ENCODE data around the gene ENO2.
A peak's percentile ranks its signal among the peaks of the same experiment; 100 is the strongest.

ENO2 gene

DNA sequence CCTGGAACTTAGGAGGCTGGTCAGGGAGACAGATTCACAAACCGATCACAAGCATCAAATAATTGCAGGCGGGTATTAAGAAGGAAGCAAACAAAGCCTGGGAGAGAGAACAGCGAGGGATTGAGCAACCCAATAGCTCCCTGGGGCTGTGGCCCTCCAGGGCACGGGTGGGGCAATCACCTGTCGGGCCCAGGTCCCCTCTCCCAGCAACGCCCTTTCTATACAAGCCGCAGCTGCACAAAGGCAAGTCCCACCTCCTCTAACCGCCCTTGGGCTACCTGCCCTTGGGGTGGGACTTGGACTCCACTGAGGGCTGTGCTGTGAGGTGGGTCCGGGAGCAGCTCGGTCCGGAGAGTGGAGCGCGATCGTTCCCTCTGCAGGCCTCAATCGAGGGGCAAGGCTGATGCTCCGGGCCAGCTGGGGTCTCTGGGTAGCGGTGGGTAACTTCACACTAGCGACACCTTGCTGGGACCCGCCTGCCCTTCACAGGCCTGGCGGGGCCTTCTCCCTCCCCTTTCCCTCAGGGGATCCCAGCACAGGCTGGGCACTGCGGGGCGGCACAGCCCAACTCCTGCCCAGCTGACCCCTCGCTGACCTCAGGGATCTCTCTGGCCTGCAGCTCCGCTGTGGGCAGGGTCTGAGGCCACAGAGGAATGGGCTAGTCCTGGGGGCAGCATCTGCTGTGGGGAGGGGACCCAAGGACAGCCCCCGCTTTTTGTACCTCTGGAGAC, 48.1 kb downstream of the ENO2 start:
- TF ChIP-seq, protein P1, sequence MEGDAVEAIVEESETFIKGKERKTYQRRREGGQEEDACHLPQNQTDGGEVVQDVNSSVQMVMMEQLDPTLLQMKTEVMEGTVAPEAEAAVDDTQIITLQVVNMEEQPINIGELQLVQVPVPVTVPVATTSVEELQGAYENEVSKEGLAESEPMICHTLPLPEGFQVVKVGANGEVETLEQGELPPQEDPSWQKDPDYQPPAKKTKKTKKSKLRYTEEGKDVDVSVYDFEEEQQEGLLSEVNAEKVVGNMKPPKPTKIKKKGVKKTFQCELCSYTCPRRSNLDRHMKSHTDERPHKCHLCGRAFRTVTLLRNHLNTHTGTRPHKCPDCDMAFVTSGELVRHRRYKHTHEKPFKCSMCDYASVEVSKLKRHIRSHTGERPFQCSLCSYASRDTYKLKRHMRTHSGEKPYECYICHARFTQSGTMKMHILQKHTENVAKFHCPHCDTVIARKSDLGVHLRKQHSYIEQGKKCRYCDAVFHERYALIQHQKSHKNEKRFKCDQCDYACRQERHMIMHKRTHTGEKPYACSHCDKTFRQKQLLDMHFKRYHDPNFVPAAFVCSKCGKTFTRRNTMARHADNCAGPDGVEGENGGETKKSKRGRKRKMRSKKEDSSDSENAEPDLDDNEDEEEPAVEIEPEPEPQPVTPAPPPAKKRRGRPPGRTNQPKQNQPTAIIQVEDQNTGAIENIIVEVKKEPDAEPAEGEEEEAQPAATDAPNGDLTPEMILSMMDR (IDR thresholded peaks at IDR 0.05; ENCODE audit: low read depth, low read length) = no peak
- no peak for DNase-seq (ENCODE audit: low read depth in 2 of 2)
- no peak overlapping the region for H3K4me3 ChIP-seq (replicated peaks in 1 of 2; ENCODE audit: low read depth in 2 of 2, low read length in 2 of 2)

DNA sequence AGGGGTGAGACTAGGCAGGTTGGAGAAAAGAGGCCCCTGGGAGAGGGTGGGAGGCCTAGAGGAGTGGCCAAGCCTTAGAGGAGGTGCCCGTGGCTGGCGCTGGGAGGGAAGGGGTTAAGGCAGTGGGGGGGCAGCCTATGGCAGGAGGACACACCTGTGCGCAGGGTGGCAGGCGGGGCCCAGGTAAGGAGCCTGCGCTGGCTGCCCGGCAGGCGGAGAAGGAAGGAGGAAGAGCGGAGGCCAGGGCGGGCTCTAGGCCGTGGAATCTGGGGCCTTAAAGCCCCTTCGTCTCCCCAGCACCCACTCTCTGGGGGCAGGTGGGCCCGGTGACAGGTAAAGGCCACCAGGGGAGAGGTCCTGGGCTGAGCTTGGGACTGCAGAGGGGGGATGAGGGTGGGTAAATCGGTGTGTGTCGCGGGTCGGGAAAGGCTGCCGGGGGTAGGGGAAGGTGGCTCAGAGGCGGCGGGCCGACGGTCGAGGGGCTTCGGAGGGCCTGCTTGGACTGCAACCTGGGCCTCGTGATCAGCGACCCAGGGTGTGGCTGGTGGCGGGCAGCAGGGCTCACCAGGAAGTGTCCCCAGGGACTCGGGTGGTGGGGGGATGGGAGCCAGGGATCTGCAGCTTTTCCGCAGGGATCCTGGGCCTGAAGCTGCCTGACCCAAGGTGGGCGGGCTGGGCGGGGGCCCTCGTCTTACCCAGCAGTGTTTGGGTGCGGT, 48.8 kb downstream of the ENO2 start:
- no peak for DNase-seq (ENCODE audit: low read depth in 2 of 2)
- H3K4me3 ChIP-seq (replicated peaks in 1 of 2; ENCODE audit: low read depth in 2 of 2, low read length in 2 of 2) = no peak overlapping the region
- TF ChIP-seq, protein P1 (IDR thresholded peaks at IDR 0.05; ENCODE audit: low read depth, low read length) = no peak

DNA sequence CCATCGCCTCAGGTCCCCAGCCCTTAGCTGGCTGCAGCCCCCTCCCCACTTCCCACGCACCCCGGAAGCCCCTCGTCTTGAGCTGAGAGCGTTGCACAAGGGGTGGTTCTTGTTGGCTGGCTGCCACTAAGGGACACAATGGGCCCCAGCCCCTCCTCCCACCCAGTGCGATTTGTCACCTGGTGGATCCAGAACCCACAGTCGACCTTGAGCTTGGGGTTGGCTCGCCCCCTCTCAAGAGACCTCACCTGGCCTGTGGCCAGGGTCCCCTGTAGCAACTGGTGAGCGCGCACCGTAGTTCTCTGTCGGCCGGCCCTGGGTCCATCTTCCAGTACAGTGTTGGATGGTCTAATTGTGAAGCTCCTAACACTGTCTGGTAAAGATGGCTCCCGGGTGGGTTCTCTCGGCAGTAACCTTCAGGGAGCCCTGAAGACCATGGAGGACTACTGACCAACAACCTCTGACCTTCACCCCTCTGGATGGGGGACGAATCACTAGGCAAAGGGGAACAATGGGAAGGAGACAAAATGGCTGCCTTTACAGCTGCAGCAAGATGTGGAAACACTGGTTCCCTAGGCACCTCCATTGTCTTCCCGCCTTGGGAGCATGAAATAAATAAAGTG, 49.5 kb downstream of the ENO2 start:
- TF ChIP-seq, protein P1 (IDR thresholded peaks at IDR 0.05; ENCODE audit: low read depth, low read length) = no peak
- DNase-seq (ENCODE audit: low read depth in 2 of 2) = no peak
- no peak overlapping the region for H3K4me3 ChIP-seq (replicated peaks in 1 of 2; ENCODE audit: low read depth in 2 of 2, low read length in 2 of 2)

DNA sequence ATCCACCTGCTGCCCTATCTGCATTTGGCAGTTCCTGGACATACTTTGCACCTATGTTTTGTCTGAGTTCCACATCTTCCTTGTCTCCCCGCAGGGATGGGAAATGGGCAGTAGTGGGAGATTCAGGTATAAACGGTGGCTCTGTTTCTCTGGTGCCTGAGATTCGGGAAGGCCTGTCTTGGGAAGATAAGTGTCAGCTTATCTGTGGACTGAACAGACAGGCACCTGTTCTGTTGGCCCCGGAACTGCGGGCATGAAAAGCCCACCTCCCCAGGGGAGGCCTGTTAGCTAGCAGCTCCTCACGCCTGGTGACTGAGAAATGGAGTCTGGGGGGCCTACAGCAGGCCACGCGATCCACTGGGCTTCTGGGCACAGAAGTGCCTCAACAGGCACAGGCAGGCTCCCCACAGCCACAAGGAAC, 50.2 kb downstream of the ENO2 start:
- TF ChIP-seq, protein P1 (IDR thresholded peaks at IDR 0.05; ENCODE audit: low read depth, low read length) = no peak
- H3K4me3 ChIP-seq (replicated peaks in 1 of 2; ENCODE audit: low read depth in 2 of 2, low read length in 2 of 2) = no peak overlapping the region
- DNase-seq (ENCODE audit: low read depth in 2 of 2) = no peak

DNA sequence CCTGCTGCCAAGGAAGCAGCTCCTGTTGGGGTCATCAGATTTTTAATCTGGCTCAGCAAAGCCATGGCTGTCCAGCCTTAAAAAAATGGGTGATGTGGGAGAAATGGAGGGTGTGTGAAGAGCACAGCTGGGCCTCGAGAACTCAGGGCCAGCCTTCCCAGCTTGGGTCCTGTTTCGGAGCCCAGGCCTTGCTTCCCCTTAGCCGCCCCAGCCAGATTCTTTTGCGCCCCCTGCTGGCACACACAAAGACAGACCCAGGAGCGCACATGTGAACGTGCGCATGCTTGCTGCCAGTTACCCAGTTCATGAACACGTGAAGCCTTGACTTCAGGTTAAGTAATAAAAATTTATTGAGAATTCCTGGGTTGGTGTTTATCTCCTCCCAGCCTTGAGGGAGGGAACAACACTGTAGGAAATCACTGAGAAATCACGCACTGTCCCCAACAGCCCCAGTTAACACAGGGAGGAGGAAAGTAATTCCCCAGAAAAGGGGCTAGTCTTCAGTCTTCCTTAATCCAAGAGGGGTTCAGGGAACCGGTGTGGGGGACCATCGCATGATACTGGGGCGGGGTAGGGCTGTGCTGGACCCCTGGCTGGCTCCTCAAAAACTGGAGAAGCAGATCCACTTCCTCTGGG, 50.8 kb downstream of the ENO2 start:
- TF ChIP-seq, protein P1 (IDR thresholded peaks at IDR 0.05; ENCODE audit: low read depth, low read length) = peak; percentile 84
- no peak overlapping the region for H3K4me3 ChIP-seq (replicated peaks in 1 of 2; ENCODE audit: low read depth in 2 of 2, low read length in 2 of 2)
- DNase-seq (ENCODE audit: low read depth in 2 of 2) = peak; percentile 91 to 94

DNA sequence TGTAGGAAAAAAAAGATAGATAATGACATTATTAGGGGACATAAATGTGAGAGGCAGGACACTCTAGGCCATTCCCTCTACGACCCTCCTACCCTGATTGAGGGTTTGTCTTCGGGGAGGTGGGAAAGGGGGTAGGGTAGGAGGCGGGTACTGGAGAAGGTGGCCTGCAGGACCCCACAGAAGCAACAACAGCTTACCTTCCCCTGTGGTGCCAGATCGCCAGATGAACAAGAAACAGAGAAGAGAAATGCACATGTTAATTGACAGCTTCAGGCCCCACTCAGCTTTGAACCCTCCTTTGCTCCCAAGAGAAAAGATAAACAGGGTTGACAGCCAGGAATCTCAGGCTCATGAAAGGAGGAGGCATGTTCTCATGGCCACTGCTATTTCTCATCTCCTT, 51.3 kb downstream of the ENO2 start:
- H3K4me3 ChIP-seq (replicated peaks in 1 of 2; ENCODE audit: low read depth in 2 of 2, low read length in 2 of 2) = no peak overlapping the region
- TF ChIP-seq, protein P1 (IDR thresholded peaks at IDR 0.05; ENCODE audit: low read depth, low read length) = no peak
- DNase-seq (ENCODE audit: low read depth in 2 of 2) = no peak
